Activated CD4-positive, alpha-beta T cell treated with anti-CD3 and anti-CD28 coated beads for 24 hours (primary cell): ENCODE data around the gene NFS1.

Source experiments
- DNase-seq, 2 donors: peaks; one replicate each; pipeline ENCODE4 v3.0.0-alpha.2; 2020; ENCODE audit warnings: low read depth in 2 of 2

NFS1 gene

DNA sequence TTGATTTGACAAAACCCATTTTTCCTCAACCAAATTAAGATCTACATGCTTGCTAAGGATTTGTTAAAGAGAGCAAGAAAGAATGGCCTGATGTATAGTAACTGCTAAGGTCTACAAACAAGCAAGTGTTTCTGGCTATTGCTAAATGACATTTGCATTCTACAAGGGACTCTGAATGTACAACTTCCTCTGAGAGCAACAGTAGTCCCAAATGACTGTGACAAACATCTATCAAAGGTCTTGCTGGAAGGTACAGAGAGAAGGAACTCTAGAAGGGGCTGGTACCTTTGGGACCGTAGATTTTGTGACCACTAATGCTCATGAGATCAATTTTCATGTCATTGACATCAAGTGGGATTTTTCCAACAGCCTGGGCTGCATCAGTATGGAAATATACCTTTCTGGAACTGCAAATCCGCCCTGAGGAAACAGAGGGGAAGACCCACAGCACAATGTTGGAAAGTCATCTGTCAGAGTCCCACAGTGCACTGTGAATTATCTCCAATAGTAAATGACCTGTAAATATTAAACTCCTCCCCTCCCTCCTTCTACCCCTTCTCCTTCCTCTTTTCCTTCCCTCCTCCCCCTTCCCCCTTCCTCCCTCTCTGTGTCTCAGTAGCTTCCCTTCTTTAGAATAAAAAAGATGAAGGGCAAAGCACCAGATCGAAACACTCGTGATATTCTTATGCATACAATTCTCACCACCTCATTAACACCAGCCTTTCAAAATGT, 18.5 kb downstream of the NFS1 start:
- DNase-seq: no peak

DNA sequence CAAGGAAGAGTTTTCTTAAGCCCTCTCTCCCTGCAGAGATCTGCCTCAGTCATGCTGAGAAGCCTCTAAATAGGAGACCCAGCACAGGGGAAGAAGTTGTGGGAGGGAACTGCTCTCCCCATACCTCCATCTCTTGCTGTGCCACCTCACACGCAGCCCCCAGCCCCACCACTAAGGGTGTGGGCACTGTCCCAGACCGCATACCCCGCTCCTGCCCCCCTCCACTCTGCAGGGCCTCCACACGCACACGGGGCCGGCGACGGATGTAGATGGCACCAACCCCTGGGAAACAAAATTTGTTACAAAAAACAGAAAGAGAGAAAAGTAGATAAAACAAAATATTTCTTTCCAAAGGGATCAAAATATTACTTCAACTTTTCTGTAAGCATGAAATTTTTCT, 24.2 kb downstream of the NFS1 start:
- no peak for DNase-seq

DNA sequence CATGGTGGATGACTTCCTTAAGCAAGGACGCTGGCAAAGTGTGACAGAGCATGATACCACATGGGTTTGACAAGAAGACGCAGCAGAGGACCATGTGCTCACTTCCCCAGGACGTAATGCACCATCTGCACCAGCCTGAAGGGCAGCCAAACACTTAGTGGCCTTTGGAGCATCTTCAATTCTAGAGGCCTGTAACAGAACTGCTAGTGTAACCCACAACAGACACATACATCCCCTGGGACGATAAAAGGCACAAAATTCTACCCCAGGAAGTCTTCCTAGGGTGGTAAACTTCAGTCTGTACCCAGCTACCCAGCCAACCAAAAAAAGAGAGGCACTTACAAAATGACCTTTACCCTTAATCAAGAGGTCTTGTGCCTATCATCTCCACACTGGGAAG, 25.3 kb downstream of the NFS1 start:
- no peak for DNase-seq

DNA sequence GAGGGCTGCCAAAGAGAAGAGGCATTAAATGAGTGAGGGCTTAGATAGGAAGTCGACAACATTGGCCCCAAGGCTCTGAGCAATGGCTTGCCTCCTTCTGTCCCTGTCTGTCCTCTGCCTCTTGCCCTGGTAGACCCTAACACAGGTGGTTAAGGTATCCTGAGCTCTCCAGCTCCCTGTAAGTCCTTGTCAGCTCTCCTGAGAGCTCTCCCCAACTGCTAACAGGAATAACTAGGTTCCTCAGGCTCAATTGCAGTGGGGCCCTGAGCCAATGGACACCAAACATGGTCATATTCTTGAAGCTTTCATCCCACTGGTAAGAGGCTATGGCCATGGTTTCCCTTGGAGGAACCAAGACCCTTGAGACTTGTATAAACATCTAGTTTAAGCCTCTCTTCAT, 29.5 kb downstream of the NFS1 start:
- no peak for DNase-seq

DNA sequence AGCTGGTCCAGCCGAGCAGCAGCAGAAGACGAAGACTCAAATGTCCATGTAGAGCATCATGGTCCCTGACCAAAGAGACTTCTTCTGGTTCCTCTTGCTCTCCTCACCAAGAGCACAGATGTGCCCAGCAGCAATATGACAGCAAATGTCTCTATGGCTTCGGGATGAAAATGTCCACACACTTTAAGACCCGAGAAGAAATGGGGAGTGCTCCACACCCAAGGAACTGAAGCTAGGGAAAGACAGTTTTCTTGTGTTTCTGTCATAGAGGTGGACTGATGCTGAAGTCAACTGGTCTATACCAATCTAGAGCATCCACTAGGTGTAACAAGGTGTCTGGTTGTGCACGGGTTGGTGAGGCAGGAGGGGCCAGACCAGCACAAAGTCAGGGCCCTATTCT, 29.9 kb downstream of the NFS1 start:
- DNase-seq: no peak

DNA sequence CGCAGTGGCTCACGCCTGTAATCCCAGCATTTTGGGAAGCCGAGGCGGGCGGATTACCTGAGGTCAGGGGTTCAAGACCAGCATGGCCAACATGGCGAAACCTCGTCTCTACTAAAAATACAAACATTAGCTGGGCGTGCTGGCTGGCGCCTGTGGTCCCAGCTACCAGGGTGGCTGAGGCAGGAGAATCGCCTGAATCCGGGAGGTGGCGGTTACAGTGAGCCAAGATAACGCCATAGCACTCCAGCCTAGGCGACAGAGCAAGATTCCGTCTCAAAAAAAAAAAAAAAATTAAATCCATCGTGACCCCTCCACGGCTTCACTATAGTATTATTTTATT, 33.2 kb downstream of the NFS1 start:
- DNase-seq: no peak

DNA sequence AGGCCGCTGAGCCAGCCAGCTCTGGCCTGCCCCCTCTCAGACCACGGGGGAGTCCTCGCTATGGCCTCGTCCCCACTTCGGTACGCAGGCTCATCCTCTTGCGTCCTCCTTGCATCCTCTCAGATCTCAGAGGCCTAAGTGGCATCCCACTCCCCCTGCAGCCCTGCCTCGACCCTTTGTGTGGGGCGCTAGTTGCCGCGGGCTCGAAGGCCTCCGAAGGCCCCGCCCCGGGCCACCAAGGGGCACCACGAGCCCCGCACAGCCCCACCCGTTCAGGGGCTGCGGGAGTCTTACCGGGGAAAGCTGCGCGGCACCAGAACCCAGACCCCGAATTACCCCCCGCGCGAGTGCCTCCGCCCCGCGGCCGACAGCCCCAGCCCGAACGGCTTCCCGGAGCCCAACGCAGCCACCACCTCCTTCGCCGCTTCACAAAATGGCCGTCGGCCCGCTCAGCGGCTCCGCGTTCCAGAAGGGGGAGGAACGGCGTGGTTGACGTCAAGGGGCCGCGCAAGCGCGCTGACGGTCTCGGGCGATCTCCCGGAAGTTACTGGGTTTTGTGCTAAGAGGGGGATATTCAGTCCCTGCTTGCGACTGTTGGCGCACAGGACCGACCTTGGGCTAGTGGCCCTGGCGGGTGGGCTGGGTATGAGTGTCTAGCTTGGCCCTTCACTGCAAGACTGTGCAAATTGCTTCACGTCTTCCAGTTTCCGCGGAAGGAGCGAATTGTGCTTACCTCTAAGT, 34.5 kb downstream of the NFS1 start, which contains the start of the genes CPNE1 and RBM12:
CPNE1 (minus strand) TSS at position 435 of the 741 bp plus-strand sequence. CDS start 31,977 bp downstream, outside the sequence.
RBM12 (minus strand) TSS at position 435 of the 741 bp plus-strand sequence. CDS start 9,578 bp downstream, outside the sequence.
- peak; percentile 85 to 87 for DNase-seq

DNA sequence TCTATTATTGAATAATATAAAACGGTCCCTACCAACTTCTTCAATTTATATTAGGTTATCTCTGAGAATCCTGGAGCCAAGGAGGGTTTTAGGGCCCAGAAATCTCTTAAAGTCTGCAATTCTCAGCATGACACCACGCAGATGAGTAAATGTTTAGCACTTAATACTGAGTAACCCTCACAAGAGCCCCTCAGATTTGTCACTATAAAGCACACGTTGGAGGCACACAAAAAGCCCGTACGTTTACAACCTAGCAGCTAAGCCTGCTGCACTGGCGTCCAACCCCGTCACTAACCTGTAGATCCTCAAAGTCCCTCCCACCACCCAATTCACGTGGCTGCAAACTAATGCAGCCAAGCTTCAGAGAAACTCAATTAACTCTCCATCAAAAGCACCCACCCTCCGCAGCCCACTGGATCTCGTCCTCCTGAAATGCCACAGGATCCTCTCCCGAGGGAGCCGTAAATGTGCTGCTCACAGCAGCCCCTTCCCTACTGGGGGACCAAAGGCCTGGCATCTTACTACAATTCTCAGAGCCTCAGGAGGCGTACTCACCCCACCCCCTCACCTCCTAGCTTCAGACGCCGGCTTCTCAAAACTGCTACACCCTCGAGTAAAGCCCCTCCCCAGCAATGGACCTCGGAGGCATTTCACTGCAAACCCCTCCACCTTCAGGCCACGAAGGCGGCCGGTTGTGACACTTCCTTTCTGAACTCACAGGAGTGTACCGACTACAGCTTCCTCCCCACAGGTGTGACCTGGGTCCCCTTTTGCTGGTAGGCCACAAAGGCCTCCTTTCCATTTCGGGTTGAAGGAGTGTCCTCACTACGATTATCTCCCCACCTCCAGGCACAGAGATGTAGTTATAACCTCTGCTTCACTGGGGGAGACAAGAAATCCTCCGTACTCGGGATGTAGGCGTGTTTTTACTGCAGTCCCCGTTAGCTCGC, 35.4 kb downstream of the NFS1 start:
- DNase-seq: peak; percentile 20 to 29

DNA sequence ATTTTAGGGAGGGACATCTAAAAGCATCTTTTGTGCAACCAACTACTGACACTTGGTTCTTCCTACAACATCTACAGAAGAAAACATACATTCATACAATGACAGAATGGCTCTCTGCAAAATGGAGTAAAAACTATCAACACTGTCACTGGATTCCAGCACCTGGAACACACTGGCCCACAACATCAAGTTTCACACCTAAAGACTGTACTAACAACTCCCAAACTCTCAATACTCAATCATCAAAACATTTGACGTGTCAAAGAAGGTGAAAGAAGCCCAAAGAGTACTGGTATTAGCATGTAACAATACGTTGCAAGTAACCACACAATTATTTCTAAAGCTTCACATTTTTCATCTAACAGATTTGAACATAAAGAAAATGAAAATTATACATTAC, 36.6 kb downstream of the NFS1 start:
- no peak for DNase-seq

DNA sequence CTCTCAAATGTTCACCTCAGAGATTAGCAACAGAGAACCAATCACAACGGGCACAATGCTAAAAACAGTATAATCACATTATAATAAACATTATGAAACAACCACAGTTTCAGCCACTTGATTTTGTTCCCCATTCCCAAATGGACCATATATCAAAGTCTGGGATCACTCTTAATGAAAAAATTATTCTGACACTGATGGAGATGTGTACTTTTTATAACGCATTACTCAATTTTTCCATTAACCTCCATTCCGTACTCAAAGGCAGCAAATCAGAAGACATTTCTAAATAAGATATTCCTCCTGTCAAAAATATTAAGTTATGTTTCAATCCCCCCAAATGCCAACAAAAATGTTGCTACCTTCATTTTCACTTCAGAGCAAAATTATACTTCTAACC, 37.2 kb downstream of the NFS1 start:
- no peak for DNase-seq

DNA sequence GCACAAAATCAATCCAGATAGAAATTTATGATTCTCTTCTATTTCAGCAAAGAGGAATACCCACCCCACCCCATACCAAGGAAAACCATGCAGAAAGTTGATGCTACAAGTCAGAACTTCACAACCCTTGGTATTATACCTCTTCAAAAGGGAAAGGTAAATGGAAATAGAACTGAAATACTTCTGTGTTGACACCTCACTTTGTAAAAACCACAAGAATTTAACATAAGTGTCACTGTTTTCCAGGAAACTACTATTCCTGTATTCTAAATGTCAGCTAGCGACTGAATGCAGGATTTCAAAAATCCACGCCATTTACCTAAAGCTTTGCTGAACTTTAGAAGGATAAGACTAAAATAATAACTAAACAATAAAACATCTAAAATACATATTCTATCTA, 38.1 kb downstream of the NFS1 start:
- no peak for DNase-seq

DNA sequence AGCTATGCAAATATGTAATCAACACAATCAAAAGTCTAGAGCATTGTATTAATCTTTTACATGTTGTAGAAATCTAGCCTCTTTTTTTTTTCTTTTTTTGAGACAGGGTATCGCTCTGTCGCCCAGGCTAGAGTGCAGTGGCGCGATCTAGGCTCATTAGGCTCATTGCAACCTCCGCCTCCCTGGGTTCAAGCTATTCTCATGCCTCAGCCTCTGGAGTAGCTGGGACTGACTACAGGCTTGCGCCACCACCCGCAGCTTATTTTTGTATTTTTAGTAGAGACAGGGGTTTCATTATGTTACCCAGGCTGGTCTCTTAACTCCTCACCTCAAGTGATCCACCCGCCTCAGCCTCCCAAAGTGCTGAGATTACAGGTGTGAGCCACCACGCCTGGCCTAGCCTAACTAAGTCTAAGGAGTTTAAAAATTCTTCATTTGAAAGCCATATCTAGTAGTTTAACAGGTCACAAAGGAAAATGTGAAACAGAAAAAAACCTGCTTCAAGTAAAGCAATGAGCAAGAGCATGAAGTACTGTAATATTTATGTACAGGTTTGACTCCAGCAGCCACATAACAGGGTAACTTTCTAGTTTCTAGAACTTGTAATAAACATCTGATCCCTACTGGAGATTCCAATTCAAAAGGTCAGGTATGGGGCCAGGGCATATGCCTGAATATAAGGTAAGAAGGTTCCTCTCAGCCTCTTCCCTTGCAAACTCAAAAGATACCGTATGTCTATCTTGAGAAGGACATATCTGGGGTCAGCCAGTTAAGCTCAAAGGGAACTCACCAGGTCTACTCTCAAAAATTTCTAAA, 38.8 kb downstream of the NFS1 start:
- DNase-seq: no peak

DNA sequence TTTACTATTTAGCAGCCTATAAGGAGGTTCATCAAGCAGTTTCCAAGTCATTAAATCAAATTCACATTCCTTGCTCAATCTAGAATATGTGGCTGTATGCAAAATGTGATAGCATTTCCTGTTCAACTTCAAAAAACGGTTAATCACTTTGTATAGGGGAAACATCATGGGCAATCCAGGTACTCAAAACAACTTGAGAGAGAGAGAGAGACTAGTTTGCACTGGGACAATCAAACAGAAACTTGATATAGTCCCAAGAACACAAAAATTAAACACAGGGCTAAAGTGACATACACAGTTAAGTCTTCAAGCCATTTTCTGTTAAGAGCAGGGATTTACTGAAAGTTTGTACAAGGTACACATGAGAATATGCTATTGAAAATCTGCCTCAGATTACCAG, 41.9 kb downstream of the NFS1 start:
- DNase-seq: no peak

DNA sequence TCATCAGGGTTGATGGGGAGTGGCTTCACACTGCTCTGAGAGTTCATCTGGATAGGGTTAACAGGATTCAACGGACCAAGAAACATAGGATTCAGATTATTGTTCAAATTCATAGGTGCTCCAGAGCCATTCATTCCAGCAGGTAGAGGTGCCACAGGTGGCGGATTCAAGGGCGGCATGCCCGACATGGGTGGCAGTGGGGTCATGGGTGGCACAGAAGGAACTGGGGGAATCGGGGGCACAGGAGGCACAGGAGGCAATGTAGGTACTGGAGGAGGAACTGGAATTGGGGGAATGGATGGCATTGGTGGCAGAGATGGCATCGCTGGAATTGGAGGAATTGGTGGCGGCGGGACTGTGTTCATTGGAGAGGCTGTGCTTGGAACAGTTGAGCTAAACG, 44.7 kb downstream of the NFS1 start:
- no peak for DNase-seq

DNA sequence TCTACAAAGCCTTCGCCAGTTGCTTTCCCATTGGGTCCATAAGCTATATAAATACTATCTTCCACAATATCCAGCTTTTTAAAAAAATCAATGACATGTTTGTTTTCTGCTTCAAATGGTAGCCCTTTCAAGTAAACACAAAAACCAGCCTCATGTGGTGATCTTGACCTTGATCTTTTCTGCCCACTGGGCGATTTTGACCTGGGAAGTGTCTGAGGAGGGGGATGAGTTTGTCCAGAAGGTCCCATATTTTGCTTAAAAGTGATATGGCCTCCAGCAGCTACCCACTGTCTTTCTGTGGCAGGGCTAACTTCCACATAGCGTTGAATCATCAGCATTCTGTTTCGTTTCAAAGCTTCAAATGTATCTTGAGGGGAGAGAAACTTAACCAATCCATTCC, 45.3 kb downstream of the NFS1 start:
- DNase-seq: no peak

DNA sequence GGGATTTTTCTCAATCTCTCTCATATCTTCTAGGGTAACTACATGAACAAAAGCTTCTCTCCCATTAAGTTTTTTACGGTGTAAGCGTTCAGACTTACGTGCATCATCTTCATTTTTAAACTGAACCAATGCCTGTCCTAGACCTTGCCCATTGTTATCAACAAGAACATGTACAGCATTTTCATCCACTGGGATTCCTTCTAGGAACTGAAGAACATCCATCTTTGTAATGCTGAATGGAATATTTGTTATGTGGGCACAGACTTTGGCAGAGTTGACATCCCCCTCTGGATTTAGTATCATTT, 45.8 kb downstream of the NFS1 start:
- DNase-seq: no peak

DNA sequence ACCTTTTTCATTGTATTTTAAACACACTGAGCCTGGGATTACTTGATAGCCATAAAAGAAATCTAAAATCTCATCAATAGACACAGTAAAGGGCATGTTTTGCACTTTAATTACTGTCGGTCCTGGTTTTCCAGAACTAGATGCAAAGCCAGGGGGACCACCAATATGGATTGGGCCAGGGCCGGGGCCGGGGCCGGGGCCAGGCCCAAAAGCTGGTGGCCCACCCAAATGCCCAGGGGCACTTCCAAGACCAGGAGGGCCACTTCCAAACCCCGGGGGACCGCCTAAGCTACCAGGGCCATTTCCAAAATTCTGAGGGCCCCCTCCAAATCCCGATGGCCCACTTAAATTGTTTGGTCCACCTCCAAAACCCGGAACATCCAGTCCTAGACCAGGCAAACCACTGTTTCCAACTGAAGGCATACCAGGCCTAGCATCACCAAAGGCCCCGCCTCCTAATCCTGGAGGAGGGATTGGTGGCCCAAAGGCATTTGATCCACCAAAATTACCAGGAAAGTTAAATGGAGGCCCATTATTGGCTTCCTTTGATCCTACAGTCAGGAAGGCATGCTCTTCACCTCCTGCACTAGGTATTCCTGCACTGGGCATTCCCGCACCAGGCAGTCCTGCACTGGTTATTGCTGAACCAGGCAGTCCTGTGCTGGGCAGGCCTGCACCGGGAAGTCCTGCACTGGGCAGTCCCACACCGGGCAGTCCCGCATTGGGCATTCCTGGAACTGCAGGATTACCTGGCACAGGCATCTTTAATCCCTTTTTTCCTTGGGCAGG, 46.3 kb downstream of the NFS1 start:
- DNase-seq: no peak

DNA sequence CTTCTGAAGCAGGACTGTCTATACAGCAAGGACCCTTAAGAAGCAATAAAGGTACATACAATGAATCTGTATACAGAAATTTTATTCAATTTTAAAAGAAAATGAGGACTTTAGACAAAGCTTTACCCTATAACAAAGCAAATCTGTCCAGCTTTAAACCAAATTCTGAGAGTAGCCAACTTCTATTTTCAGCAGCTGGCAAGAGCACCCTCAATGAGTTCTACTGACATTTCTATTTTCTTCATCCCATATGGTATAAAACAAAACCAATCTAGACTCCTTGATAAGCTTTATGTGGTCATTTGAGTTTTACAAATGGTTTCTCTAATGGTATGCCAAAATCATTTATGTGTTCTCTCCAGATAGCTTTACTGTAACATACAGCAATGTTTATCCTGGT, 47.2 kb downstream of the NFS1 start:
- DNase-seq: no peak

DNA sequence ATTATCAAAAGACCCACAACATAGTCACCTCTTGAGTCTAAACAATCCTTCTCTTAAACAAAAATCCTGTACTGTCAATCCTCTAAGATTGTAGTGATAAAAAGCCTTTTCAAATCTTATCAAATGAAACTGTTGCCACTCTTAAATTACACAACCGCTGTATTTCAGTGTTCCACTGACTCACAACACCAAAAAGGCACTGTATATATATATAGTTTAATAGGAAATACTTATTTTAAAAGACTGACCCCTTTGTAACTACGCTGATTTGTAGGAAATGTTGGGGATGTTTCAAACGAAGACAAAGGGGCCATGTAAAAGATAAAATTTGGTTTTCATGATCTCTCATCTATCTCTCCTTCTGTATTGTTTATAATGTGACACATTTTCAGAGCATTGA, 48.5 kb downstream of the NFS1 start:
- DNase-seq: no peak

DNA sequence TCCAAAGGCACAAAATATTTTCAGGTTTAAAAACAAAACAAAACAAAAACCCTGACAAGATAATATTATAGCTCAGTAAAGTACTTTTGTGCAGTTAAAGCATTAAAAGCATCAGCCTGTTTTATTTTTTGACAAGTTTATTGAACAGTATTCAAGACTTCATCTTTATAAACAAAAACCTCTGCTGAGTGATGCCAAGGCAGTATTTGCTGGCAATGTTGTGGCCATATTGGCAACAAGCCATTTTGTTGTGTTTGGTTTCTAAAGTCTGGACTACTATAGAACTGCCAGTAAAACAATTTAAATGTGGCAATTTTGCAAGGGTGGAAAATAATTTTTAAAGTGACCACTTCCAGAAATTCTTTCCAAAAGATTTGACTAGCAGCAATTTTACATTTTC, 50.3 kb downstream of the NFS1 start:
- no peak for DNase-seq

DNA sequence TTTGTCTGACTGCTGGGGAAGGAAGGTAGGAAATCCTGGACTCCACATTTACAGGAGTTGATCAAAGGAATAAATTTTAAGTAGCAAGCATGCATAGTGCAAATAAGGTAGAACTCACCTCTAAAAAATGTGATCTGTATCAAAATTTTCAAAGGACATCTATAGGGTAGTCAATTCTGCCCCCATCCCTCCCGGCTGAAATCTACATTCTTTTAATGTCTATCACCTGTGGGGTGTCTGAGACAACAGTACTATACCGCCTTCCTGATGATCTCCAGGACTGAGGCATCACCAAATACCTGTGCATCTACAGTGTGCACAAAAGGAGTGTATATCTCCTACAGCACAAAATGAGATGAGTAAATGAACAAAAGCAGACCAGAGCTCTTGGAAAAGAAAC, 54.3 kb downstream of the NFS1 start:
- DNase-seq: no peak
